ENCODE results near the gene KRT76. TPM values are rescaled to one million over a fixed set of nuclear protein-coding genes. Genes with fewer than 3 reads are reported as not detected.

The KRT76 gene
- total RNA-seq, 4 donors from 2014 or later: not detected

GRCh38 chr12:52777566-52777965 is 421 bp upstream of the KRT76 start:
- no peaks in the 10 kb centered on the region for H3K36me3 ChIP-seq
- H3K4me1 ChIP-seq: no peaks in the 10 kb centered on the region
- no peak for DNase-seq
- no peaks in the 10 kb centered on the region for H3K27me3 ChIP-seq
- intact Hi-C loops (cut with DNase I; ENCODE audit: low total_unique reads): no loop called here
- no peak overlapping the region for H3K4me3 ChIP-seq
- no peak overlapping the region for H3K27ac ChIP-seq
- no peaks in the 10 kb centered on the region for H3K9me3 ChIP-seq
- TF ChIP-seq POLR2A (IDR thresholded peaks at IDR 0.05) (no peak), CTCF (IDR thresholded peaks at IDR 0.05) (no peak)

DNA sequence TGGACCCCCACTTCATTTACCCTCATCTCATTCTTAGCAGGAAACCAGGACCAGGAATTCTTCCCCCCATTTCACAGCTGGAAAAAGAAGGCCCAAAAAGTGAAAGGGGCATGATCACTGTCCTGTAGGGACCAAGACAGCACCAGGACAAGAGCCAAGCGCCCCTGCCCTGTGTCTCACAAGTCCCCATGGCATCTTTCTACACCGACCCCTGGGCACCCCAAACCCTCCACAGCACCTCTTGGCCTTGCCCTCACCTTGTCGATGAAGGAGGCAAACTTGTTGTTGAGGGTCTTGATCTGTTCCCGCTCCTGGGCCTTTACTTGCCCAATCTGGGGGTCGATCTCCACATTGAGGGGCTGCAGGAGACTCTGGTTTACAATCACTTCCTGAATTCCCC is 710 bp downstream of the KRT76 start:
- Histone ChIP-seq H3K27ac (no peak overlapping the region), H3K4me3 (no peak overlapping the region), H3K36me3 (no peaks in the 10 kb centered on the region), H3K9me3 (no peaks in the 10 kb centered on the region), H3K4me1 (no peaks in the 10 kb centered on the region), H3K27me3 (no peaks in the 10 kb centered on the region)
- intact Hi-C loops (cut with DNase I; ENCODE audit: low total_unique reads): no loop called here
- no peak for DNase-seq
- TF ChIP-seq CTCF (IDR thresholded peaks at IDR 0.05) (no peak), POLR2A (IDR thresholded peaks at IDR 0.05) (no peak)

DNA sequence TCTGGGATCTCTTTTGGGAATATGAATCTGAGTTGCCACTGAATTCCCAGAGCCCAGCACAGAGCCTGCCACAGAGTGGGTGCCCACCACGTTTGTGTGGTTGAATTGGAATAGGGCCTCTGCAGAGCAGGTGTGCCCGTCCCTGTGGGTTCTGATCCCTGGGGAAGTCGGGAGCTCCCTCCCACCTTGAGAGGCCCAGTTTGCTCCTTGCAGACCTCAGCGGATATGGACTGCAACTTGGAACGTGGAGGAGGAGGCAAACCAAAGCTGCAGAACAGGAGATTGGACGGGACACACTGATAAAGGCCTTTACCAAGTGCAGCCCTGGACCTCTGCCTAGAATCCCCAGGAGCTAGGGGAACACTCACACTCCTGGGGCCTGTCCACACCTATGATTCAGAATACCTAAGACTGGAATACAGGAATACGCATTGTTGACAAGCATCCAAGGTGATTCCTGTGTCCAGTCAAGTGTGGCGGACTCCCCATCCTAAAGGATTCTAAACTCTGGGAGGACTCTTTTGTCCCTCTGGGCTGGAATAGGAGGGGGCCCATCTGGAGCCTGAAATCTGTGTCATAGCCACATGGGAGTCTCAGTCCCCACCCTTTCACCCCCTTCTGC is 2.4 kb downstream of the KRT76 start:
- intact Hi-C loops (cut with DNase I; ENCODE audit: low total_unique reads): no loop called here
- Histone ChIP-seq H3K4me3 (no peak overlapping the region), H3K9me3 (no peaks in the 10 kb centered on the region), H3K27ac (no peak overlapping the region), H3K4me1 (no peaks in the 10 kb centered on the region), H3K27me3 (no peaks in the 10 kb centered on the region), H3K36me3 (no peaks in the 10 kb centered on the region)
- TF ChIP-seq CTCF (IDR thresholded peaks at IDR 0.05) (no peak), POLR2A (IDR thresholded peaks at IDR 0.05) (no peak)
- no peak for DNase-seq

DNA sequence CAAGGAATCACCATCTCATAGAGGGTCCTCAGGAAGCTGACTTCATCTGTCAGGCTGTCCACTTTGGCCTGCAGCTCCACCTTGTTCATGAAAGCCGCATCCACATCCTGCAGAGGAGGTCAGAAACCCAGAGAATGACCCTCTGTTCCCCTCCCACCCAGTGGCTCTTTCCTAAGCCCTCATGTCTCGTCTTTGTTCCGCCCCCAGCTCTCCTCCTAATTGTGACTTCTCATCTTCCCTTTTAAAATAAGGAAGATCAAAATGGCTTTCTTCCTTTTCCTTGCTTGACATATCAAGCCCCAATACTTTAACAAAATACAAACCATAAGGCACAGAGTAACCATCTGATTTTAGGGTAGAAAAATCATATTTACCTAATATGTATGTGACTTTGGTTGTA is 4.4 kb downstream of the KRT76 start:
- Histone ChIP-seq H3K36me3 (no peaks in the 10 kb centered on the region), H3K4me3 (no peak overlapping the region), H3K27me3 (no peaks in the 10 kb centered on the region), H3K4me1 (no peaks in the 10 kb centered on the region), H3K9me3 (no peaks in the 10 kb centered on the region), H3K27ac (no peak overlapping the region)
- no peak for TF ChIP-seq POLR2A (IDR thresholded peaks at IDR 0.05)
- no peak for TF ChIP-seq CTCF (IDR thresholded peaks at IDR 0.05)
- intact Hi-C loops (cut with DNase I; ENCODE audit: low total_unique reads): no loop called here
- DNase-seq: no peak

DNA sequence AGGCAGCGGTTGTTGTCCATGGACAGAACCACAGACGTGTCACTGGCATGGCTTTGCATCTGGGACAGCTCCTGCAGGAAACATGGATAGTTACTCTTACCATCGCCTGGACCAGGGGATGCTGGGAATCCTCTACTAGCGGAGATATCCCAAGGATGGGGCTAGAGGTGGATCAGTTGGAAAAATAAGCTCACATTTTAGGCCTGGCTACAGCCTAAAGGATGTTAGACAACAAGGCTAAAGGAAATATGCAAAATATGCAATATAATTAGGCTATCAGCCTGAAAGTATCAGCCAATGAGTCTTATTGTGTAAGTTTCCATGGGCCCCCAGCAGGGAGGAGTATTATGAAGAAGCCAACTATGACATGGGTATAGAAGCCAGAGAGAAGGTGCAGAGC is 5.0 kb downstream of the KRT76 start:
- no peak for DNase-seq
- intact Hi-C loops (cut with DNase I; ENCODE audit: low total_unique reads): no loop called here
- no peaks in the 10 kb centered on the region for H3K9me3 ChIP-seq
- TF ChIP-seq CTCF (IDR thresholded peaks at IDR 0.05) (no peak), POLR2A (IDR thresholded peaks at IDR 0.05) (no peak)
- H3K4me3 ChIP-seq: no peak overlapping the region
- no peaks in the 10 kb centered on the region for H3K27me3 ChIP-seq
- H3K36me3 ChIP-seq: no peaks in the 10 kb centered on the region
- H3K27ac ChIP-seq: no peak overlapping the region
- H3K4me1 ChIP-seq: no peaks in the 10 kb centered on the region

Data from uterus (tissue), 4 donors.